ENCODE data around the gene HSPB3.
"Not testable (repeated sequence)": the region's sequence is repeated elsewhere in the genome, so short reads cannot be mapped to it uniquely, and the experiment has no call there.

Gene HSPB3

GRCh38 chr5:54455413-54456157 lies at the start of gene HSPB3:
Gene HSPB3, plus strand, starts transcription at chr5:54455699. Its CDS starts 91 bp downstream, at chr5:54455790.
- DNase-seq (ENCODE audit: low spot score): peak; percentile 76

GRCh38 chr5:54411176-54411575 lies 44.3 kb upstream of the HSPB3 start:
- no peak for DNase-seq (ENCODE audit: low spot score)

- DNase-seq (ENCODE audit: low spot score): no peak
These were observed 42.6 kb upstream of the HSPB3 start for GRCh38 chr5:54412913-54413312.

- no peak for DNase-seq (ENCODE audit: low spot score)
These were observed 40.4 kb upstream of the HSPB3 start for GRCh38 chr5:54415147-54415546.

- peak; percentile 7 for DNase-seq (ENCODE audit: low spot score)
These were observed 39.5 kb upstream of the HSPB3 start for GRCh38 chr5:54415896-54416601.

- peak; percentile 59 for DNase-seq (ENCODE audit: low spot score)
These were observed 35.7 kb upstream of the HSPB3 start for GRCh38 chr5:54419573-54420423.

GRCh38 chr5:54420511-54420910 lies 35.0 kb upstream of the HSPB3 start:
- DNase-seq (ENCODE audit: low spot score): not testable (repeated sequence)

GRCh38 chr5:54421976-54422375 lies 33.5 kb upstream of the HSPB3 start:
- DNase-seq (ENCODE audit: low spot score): no peak

GRCh38 chr5:54425258-54425657 lies 30.2 kb upstream of the HSPB3 start:
- DNase-seq (ENCODE audit: low spot score): no peak

- DNase-seq (ENCODE audit: low spot score): no peak
These were observed 29.3 kb upstream of the HSPB3 start for GRCh38 chr5:54426209-54426608.

GRCh38 chr5:54434650-54435049 lies 20.8 kb upstream of the HSPB3 start:
- not testable (repeated sequence) for DNase-seq (ENCODE audit: low spot score)

GRCh38 chr5:54438620-54439389 lies 16.7 kb upstream of the HSPB3 start:
- DNase-seq (ENCODE audit: low spot score): no peak

GRCh38 chr5:54440456-54440893 lies 15.0 kb upstream of the HSPB3 start:
- no peak for DNase-seq (ENCODE audit: low spot score)

GRCh38 chr5:54442271-54442670 lies 13.2 kb upstream of the HSPB3 start:
- DNase-seq (ENCODE audit: low spot score): no peak

- peak; percentile 53 for DNase-seq (ENCODE audit: low spot score)
These were observed 12.2 kb upstream of the HSPB3 start for GRCh38 chr5:54443270-54443669.

- DNase-seq (ENCODE audit: low spot score): no peak
These were observed 9.7 kb upstream of the HSPB3 start for GRCh38 chr5:54445691-54446378.

GRCh38 chr5:54446379-54446732 lies 9.1 kb upstream of the HSPB3 start:
- DNase-seq (ENCODE audit: low spot score): no peak

GRCh38 chr5:54449923-54450322 lies 5.6 kb upstream of the HSPB3 start:
- DNase-seq (ENCODE audit: low spot score): no peak

- DNase-seq (ENCODE audit: low spot score): no peak
These were observed 5.0 kb upstream of the HSPB3 start for GRCh38 chr5:54450542-54450941.

- no peak for DNase-seq (ENCODE audit: low spot score)
These were observed 2.5 kb upstream of the HSPB3 start for GRCh38 chr5:54453046-54453445.

- no peak for DNase-seq (ENCODE audit: low spot score)
These were observed 897 bp upstream of the HSPB3 start for GRCh38 chr5:54454602-54455001.
